ENCODE results near the gene ENAM. TPM values are rescaled to one million over a fixed set of nuclear protein-coding genes. Genes with fewer than 3 reads are reported as not detected.

ENAM gene
- total RNA-seq: 1 to 10 TPM in 1 of 2 donors, under 1 TPM in 1; 0.09 to 2.1 TPM

- no peak within 1 kb of the TSS for H3K27ac ChIP-seq
- H3K27me3 ChIP-seq (replicated peaks; ENCODE audit: insufficient read depth): no peaks in the 10 kb centered on the region
- H3K4me1 ChIP-seq (replicated peaks): no peaks in the 10 kb centered on the region
- H3K9me3 ChIP-seq: no peaks in the 10 kb centered on the region
- TF ChIP-seq POLR2A (IDR thresholded peaks at IDR 0.05) (no peak), POLR2AphosphoS5 (IDR thresholded peaks at IDR 0.05) (no peak), CTCF (IDR thresholded peaks at IDR 0.05) (no peak)
- no peak within 1 kb of the TSS for H3K4me3 ChIP-seq
- intact Hi-C loops (cut with DNase I): no loop called here
- H3K36me3 ChIP-seq: no peaks in the 10 kb centered on the region
- WGBS: 77% methylated on average over 2 of the region's 2 CpGs
- DNase-seq (ENCODE audit: low spot score): no peak
Observed at GRCh38 chr4:70628444-70628843, at the start of gene ENAM. Gene ENAM (plus strand): TSS chr4:70628744. CDS start chr4:70629501, 757 bp downstream.

GRCh38 chr4:70581980-70582379 lies 46.6 kb upstream of the ENAM start:
- no peaks in the 10 kb centered on the region for H3K36me3 ChIP-seq
- H3K9me3 ChIP-seq: no peaks in the 10 kb centered on the region
- H3K27ac ChIP-seq: no peak overlapping the region
- H3K4me1 ChIP-seq (replicated peaks): no peaks in the 10 kb centered on the region
- intact Hi-C loops (cut with DNase I): no loop called here
- WGBS: 95% methylated on average over 2 of the region's 2 CpGs
- no peak for TF ChIP-seq POLR2A (IDR thresholded peaks at IDR 0.05)
- no peak for TF ChIP-seq POLR2AphosphoS5 (IDR thresholded peaks at IDR 0.05)
- no peak for TF ChIP-seq CTCF (IDR thresholded peaks at IDR 0.05)
- no peaks in the 10 kb centered on the region for H3K27me3 ChIP-seq (replicated peaks; ENCODE audit: insufficient read depth)
- H3K4me3 ChIP-seq: no peak overlapping the region
- no peak for DNase-seq (ENCODE audit: low spot score)

GRCh38 chr4:70583952-70584834 lies 44.4 kb upstream of the ENAM start:
- intact Hi-C loops (cut with DNase I): no loop called here
- Histone ChIP-seq H3K36me3 (no peaks in the 10 kb centered on the region), H3K4me1 (replicated peaks) (no peaks in the 10 kb centered on the region), H3K9me3 (no peaks in the 10 kb centered on the region), H3K27me3 (replicated peaks; ENCODE audit: insufficient read depth) (no peaks in the 10 kb centered on the region), H3K27ac (no peak overlapping the region), H3K4me3 (no peak overlapping the region)
- TF ChIP-seq POLR2AphosphoS5 (IDR thresholded peaks at IDR 0.05) (no peak), CTCF (IDR thresholded peaks at IDR 0.05) (no peak), POLR2A (IDR thresholded peaks at IDR 0.05) (no peak)
- WGBS: 31% methylated on average over 9 of the region's 9 CpGs
- DNase-seq (ENCODE audit: low spot score): no peak

GRCh38 chr4:70586841-70587240 lies 41.7 kb upstream of the ENAM start:
- 57% methylated on average over 2 of the region's 2 CpGs for WGBS
- intact Hi-C loops (cut with DNase I): no loop called here
- DNase-seq (ENCODE audit: low spot score): no peak
- H3K27me3 ChIP-seq (replicated peaks; ENCODE audit: insufficient read depth): no peaks in the 10 kb centered on the region
- H3K4me3 ChIP-seq: no peak overlapping the region
- H3K27ac ChIP-seq: no peak overlapping the region
- TF ChIP-seq POLR2AphosphoS5 (IDR thresholded peaks at IDR 0.05) (no peak), POLR2A (IDR thresholded peaks at IDR 0.05) (no peak), CTCF (IDR thresholded peaks at IDR 0.05) (no peak)
- H3K9me3 ChIP-seq: no peaks in the 10 kb centered on the region
- H3K36me3 ChIP-seq: no peaks in the 10 kb centered on the region
- H3K4me1 ChIP-seq (replicated peaks): no peaks in the 10 kb centered on the region

GRCh38 chr4:70589785-70590184 lies 38.8 kb upstream of the ENAM start:
- no peak for DNase-seq (ENCODE audit: low spot score)
- H3K36me3 ChIP-seq: no peaks in the 10 kb centered on the region
- H3K27ac ChIP-seq: no peak overlapping the region
- no peaks in the 10 kb centered on the region for H3K4me1 ChIP-seq (replicated peaks)
- H3K4me3 ChIP-seq: no peak overlapping the region
- intact Hi-C loops (cut with DNase I): no loop called here
- no peaks in the 10 kb centered on the region for H3K27me3 ChIP-seq (replicated peaks; ENCODE audit: insufficient read depth)
- TF ChIP-seq POLR2AphosphoS5 (IDR thresholded peaks at IDR 0.05) (no peak), POLR2A (IDR thresholded peaks at IDR 0.05) (no peak), CTCF (IDR thresholded peaks at IDR 0.05) (no peak)
- H3K9me3 ChIP-seq: no peaks in the 10 kb centered on the region

Data from prostate gland (tissue), 2 donors.